Transverse colon (tissue), 4 donors: ENCODE measurements around the gene HSPA1B. TPM values are rescaled to one million over a fixed set of nuclear protein-coding genes. Genes with fewer than 3 reads are reported as not detected.
A peak's percentile ranks its signal among the peaks of the same experiment; 100 is the strongest.

Experiments
- DNase-seq: peaks from one replicate; pipeline ENCODE4 v3.0.0-alpha.2; 2019
- H3K27ac ChIP-seq, 4 donors: fragments of 200-600 bp; sonication (generic); 2 replicates each; pipeline ENCODE4 v1.5.1; 2016 to 2018; ENCODE audit warnings: inconsistent platforms in 4 of 4
- H3K27me3 ChIP-seq: fragments of 200-600 bp; sonication (generic); 2 replicates; pipeline ENCODE4 v1.5.1; 2017; ENCODE audit warnings: inconsistent platforms
- H3K36me3 ChIP-seq, 4 donors: fragments of 200-600 bp; sonication (generic); 2 replicates each; pipeline ENCODE4 v1.5.1; 2017 to 2019; ENCODE audit warnings: inconsistent platforms in 4 of 4
- H3K4me1 ChIP-seq, 4 donors: fragments of 200-600 bp; sonication (generic); 2 replicates each; pipeline ENCODE4 v1.5.1; 2017 to 2020; ENCODE audit warnings: inconsistent platforms in 4 of 4
- H3K4me3 ChIP-seq, 4 donors: fragments of 200-600 bp; sonication (generic); 1 replicate in 1 of 4; 2 replicates in 3 of 4; pipeline versions ENCODE4 v1.5.1 to v1.6.1; 2017 to 2019; ENCODE audit warnings: inconsistent platforms in 4 of 4
- H3K9me3 ChIP-seq, 2 donors: fragments of 200-600 bp; sonication (generic); 2 replicates each; pipeline ENCODE4 v1.5.1; 2017 to 2019; ENCODE audit warnings: inconsistent platforms in 2 of 2
- CTCF ChIP-seq, 5 experiments: fragments of 200-600 bp in 3 of 5; fragments of 450-650 bp in 2 of 5; sonication (generic) in 3 of 5; IDR thresholded peaks; 1 replicate in 2 of 5; 2 replicates in 3 of 5; pipeline ENCODE4 v1.5.1; 2016 to 2017; ENCODE audit warnings: antibody characterized with exemption in 5 of 5, inconsistent platforms in 3 of 5, mild to moderate bottlenecking in 2 of 5, moderate library complexity in 1 of 5
- EP300 ChIP-seq: sonication (generic); formaldehyde crosslinking; IDR thresholded peaks from one replicate; pipeline ENCODE4 v1.6.1; 2017; ENCODE audit warnings: antibody characterized with exemption, low read depth
- POLR2A ChIP-seq: fragments of 450-650 bp; IDR thresholded peaks from one replicate; pipeline ENCODE4 v1.6.1; 2016; ENCODE audit warnings: antibody characterized with exemption, mild to moderate bottlenecking, moderate library complexity
- POLR2AphosphoS5 ChIP-seq, 3 donors: sonication (generic); formaldehyde crosslinking; IDR thresholded peaks; one replicate each; pipeline ENCODE4 v1.6.1; 2016; ENCODE audit warnings: antibody characterized with exemption in 3 of 3
- WGBS, 2 donors: methylation state at CpG; one replicate each; pipeline ENCODE4 v1.1.5; 2018; ENCODE audit warnings: low coverage in 1 of 2; 5-methylcytosine and 5-hydroxymethylcytosine counted together
- in situ Hi-C, 4 donors: fragments of 200-750 bp; cut with MboI; loops; one replicate each; pipeline versions ENCODE4 v1.15.0 to v1.15.1; 2017; ENCODE audit warnings: low sequenced_read_pairs in 3 of 4, low pct_ligation_motif_present in 1 of 4, low pct_unique_long_range_greater_than_20kb in 1 of 4
- intact Hi-C: fragments of 100-400 bp; cut with DNase I; formaldehyde crosslinking; loops from one replicate; pipeline ENCODE4 v1.15.1; 2023; ENCODE audit warnings: low total_unique reads
- total RNA-seq, 4 donors: library from RNA; depleted of rRNA; stranded (reverse); fragments of >200 nt; gene quantifications; one replicate each; pipeline ENCODE4 v1.1.0, GENCODE V29; 2016

Gene HSPA1B
- 100 to 1,000 TPM; 104 to 471 (median 278) TPM for total RNA-seq

DNA sequence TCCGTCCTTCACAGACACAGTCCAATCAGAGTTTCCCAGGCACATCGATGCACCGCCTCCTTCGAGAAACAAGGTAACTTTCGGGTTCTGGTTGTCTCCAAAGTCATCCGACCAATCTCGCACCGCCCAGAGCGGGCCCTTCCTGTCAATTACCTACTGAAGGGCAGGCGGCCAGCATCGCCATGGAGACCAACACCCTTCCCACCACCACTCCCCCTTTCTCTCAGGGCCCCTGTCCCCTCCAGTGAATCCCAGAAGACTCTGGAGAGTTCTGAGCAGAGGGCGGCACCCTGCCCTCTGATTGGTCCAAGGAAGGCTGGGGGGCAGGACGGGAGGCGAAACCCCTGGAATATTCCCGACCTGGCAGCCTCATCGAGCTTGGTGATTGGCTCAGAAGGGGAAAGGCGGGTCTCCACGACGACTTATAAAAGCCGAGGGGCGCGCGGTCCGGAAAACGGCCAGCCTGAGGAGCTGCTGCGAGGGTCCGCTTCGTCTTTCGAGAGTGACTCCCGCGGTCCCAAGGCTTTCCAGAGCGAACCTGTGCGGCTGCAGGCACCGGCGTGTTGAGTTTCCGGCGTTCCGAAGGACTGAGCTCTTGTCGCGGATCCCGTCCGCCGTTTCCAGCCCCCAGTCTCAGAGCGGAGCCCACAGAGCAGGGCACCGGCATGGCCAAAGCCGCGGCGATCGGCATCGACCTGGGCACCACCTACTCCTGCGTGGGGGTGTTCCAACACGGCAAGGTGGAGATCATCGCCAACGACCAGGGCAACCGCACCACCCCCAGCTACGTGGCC is at the start of gene HSPA1B:
Gene HSPA1B (plus strand): TSS at position 453 of the 794 bp plus-strand sequence. CDS start 213 bp downstream, at position 666.
- H3K36me3 ChIP-seq, result no peaks in the 10 kb centered on the region
- H3K4me3 ChIP-seq, result peak within 1 kb of the TSS; percentile 45 to 87 (median 68)
- intact Hi-C loops, result no loop called here
- no peaks in the 10 kb centered on the region for H3K27me3 ChIP-seq
- peaks cover 28 to 62% (median 42%) of the 10 kb centered on the region in 4 donors for H3K4me1 ChIP-seq
- peak; percentile 99 for DNase-seq
- in situ Hi-C loops, result loop anchor here in 1 of 4 donors (10.0 kb wide), 1 partner anchor 93 kb away; the partner anchor contains the start of gene CLIC1
- TF ChIP-seq CTCF (IDR thresholded peaks at IDR 0.05) (peak in 1 of 5 experiments; percentile 25), EP300 (peak; percentile 59), POLR2AphosphoS5 (IDR thresholded peaks at IDR 0.05) (peak; percentile 100), POLR2A (peak; percentile 100)
- no peaks in the 10 kb centered on the region for H3K9me3 ChIP-seq
- WGBS, 2 donors, result 0% methylated on average over 2 to 41 of the region's 56 CpGs
- H3K27ac ChIP-seq, result peak within 1 kb of the TSS; percentile 95 to 98 (median 96)

DNA sequence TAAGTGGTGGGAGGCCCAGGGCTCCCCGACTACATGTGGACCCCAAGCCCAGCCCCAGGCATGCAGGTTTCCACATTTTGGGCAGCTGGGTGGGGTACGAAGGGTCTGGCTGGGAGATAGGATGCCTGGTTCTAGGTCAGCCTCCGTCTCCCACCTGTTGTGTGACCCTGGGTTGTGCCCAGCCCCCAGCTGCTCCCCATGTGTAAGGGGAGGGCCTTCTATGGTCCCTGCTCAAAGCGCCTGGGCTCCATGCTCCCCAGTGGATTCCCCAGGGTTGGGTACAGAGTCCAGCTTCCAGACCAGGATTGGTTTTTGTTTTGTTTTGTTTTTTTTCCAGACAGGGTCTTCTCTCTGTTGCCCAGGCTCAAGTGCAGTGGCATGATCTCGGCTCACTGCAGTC is 49.3 kb upstream of the HSPA1B start:
- Histone ChIP-seq H3K9me3 (no peaks in the 10 kb centered on the region), H3K4me1 (peaks cover 17 to 31% (median 27%) of the 10 kb centered on the region in 4 donors), H3K36me3 (peaks cover 0 to 10% (median 0%) of the 10 kb centered on the region in 4 donors), H3K27ac (no peak overlapping the region), H3K4me3 (no peak overlapping the region), H3K27me3 (no peaks in the 10 kb centered on the region)
- intact Hi-C loops, result no loop called here
- in situ Hi-C loops, result no loop called here
- 93% methylated on average over 5 of the region's 5 CpGs; no CpG with 5 or more reads in 1 of the 2 donors for WGBS, 2 donors
- no peak for DNase-seq
- no peak for TF ChIP-seq EP300
- no peak for TF ChIP-seq POLR2A
- TF ChIP-seq POLR2AphosphoS5 (IDR thresholded peaks at IDR 0.05), result no peak
- no peak for TF ChIP-seq CTCF (IDR thresholded peaks at IDR 0.05)

DNA sequence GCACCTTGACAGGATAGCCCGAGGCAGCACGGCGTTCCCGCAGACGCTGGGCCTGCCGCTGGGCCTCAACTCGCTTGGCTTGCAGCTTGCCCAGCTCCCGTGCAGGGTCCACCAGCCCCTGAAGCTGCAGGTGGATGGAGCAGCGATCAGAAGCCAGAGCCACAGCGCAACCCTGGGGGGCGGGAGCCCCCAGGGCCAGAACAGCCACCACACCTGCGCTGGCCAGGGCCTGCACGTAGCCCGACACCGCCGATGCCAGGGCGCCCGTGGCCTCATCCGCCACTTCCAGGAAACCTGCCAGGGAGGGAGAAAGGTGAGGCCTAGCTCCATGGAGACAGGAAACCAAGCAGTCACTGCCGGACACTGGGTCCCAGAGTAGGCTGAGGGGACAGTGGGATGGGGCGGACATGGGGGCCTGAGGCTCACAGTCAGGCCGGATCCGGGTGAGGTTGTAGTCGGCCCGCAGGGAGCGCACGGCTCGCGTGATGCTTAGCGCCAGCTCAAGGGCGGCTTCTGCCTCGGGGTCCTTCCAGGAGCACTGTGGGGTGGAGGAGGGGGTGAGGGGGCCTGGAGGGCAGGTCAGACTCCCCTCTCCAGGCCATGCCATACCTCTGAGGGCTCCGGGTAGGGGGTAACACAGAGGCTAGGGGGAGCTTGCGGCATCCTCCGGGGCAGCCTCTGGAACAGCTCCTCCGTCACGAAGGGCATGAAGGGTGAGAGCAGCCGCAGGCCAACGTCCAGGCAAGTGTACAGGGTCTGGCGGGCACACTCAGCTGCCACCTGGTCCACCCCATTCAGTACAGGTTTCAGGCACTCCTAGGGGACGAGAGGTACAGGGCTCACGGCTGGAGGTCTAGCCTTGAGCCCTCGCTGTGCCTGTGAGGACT is 48.3 kb upstream of the HSPA1B start:
- in situ Hi-C loops, result no loop called here
- Histone ChIP-seq H3K36me3 (peaks cover 0 to 14% (median 3%) of the 10 kb centered on the region in 4 donors), H3K27ac (no peak overlapping the region), H3K4me1 (peaks cover 17 to 31% (median 27%) of the 10 kb centered on the region in 4 donors), H3K27me3 (no peaks in the 10 kb centered on the region), H3K9me3 (no peaks in the 10 kb centered on the region), H3K4me3 (no peak overlapping the region)
- DNase-seq, result no peak
- WGBS, 2 donors, result 92 to 95% methylated on average over 4 to 42 of the region's 43 CpGs
- TF ChIP-seq CTCF (IDR thresholded peaks at IDR 0.05) (no peak), POLR2A (no peak), EP300 (no peak), POLR2AphosphoS5 (IDR thresholded peaks at IDR 0.05) (no peak)
- intact Hi-C loops, result no loop called here

DNA sequence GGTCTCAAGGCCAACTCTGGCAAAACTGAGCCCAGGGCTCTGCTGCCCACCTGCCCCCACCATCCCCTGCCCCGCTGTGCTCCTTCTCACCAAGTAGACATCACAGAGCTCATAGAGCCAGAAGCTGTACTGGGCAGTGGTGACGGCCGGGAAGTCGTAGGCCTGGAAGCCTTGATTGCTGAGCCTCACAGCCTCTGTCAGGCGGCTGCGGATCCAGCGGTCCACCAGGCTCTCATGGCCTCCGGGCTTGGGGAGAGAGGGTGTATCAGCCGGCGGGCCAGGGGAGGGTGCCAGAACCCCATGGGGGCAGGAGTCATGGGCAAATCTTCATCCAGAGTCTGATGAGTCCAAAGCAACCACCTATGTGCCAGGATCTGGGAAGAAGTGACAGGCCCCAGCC is 47.6 kb upstream of the HSPA1B start:
- no peak for DNase-seq
- no peak overlapping the region for H3K4me3 ChIP-seq
- H3K27me3 ChIP-seq, result no peaks in the 10 kb centered on the region
- in situ Hi-C loops, result no loop called here
- H3K27ac ChIP-seq, result no peak overlapping the region
- 95% methylated on average over 10 of the region's 10 CpGs; no CpG with 5 or more reads in 1 of the 2 donors for WGBS, 2 donors
- H3K9me3 ChIP-seq, result no peaks in the 10 kb centered on the region
- no peak for TF ChIP-seq POLR2A
- no peak for TF ChIP-seq CTCF (IDR thresholded peaks at IDR 0.05)
- TF ChIP-seq EP300, result no peak
- no peak for TF ChIP-seq POLR2AphosphoS5 (IDR thresholded peaks at IDR 0.05)
- H3K36me3 ChIP-seq, result peaks cover 0 to 19% (median 6%) of the 10 kb centered on the region in 4 donors
- intact Hi-C loops, result no loop called here
- H3K4me1 ChIP-seq, result peaks cover 17 to 27% (median 24%) of the 10 kb centered on the region in 4 donors
